Activated CD4-positive, alpha-beta T cell treated with anti-CD3 and anti-CD28 coated beads for 1 hour (primary cell): ENCODE data around the gene HLF.
"Not testable (repeated sequence)": the region's sequence is repeated elsewhere in the genome, so short reads cannot be mapped to it uniquely, and the experiment has no call there.

ENCODE experiments used
- DNase-seq: peaks from one replicate; pipeline ENCODE4 v3.0.0-alpha.2; 2020

Gene HLF

DNA sequence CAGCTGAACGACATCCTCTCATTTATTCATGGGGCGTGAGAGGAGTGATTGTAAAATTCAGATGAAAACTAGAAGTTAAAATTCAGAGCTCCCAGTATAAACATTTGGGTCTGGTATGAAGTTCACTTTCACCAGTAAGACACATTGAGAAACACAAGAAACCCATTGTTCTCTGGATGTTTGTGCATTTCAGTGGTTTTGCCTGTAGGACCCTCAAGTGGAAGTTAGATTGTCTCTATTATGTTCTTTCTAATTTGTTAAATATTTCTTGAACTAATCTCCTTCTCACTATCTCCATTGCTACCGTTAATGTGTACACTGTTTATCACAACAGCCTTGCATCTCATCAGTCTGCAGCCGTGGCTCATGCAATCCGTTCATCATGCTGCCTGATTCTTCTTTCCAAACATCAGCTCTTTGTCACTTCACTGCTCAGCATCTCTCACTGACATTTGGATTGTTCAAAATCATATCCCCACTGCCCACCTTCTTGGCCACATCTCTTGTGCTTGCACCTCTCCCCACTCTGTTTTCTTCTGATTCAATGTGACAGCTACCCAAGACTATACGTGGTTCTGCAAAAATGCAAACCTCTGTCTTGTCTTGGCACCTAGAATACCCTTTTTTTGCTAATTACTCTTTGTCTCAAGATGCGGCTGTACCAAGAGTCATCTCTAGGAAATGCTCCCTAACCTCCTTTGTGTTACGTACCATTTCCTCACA, 49.5 kb downstream of the HLF start:
- DNase-seq: no peak

DNA sequence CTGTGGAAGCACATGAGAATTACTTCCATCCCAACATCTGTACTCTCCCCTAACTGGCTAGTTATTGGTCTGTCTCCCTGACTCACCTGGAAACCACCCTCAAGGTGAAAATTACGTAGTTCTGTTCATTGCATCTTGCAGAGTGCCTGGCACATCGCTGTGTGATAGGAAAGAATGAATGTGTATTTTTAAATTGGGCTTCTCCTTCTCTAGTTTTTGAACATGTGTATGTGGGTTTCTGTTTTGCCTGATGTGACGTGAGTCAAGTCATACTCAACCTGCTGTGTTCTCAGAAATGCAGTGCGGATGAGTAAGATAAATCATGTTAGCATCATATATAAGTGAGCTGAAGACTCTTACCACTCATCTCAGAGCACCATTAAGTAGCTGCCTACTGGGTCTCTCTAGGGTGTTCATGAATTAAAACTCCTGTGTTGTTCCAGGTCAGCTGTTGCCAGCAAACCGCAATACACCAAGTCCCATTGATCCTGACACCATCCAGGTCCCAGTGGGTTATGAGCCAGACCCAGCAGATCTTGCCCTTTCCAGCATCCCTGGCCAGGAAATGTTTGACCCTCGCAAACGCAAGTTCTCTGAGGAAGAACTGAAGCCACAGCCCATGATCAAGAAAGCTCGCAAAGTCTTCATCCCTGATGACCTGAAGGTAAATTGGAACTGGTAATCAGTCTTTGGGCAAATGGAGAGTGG, 50.2 kb downstream of the HLF start:
- no peak for DNase-seq

DNA sequence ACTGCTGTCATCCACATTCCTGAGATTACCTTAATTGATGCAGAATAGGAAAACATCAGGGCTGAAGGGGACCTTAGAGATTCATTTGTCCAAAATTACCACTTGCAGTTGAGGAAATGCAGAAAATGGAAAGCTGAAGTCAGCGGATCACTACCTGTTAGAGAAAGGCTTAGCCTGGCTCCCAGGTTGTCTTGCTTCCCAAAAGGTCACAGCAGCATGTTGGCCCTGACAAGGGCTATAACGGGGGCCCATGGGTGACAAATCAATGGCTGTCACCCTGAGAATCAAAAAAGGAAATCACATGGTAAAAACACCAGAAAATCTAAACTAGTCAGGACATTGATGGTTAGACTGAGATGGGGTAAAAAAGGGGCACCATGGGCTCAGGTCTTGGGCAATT, 51.7 kb downstream of the HLF start:
- no peak for DNase-seq

DNA sequence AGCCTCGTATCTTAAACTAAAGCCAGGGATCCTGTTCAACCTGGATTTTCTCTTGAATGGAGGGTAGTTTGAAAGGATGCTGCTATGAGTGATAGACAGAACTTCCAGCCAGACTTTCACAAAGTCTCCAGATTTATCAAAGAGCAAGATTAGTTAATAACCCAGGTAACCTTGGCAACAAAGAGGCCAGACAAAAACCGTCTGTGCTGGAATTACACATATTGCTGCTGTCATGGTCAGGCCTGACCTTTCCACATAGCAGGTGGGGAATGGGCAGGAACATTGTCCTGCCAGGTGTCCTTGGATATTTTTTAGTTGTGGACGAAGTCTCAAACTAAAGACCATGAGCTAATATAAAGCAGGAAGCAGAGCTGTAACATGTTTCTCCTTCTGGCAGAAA, 52.5 kb downstream of the HLF start:
- DNase-seq: no peak

DNA sequence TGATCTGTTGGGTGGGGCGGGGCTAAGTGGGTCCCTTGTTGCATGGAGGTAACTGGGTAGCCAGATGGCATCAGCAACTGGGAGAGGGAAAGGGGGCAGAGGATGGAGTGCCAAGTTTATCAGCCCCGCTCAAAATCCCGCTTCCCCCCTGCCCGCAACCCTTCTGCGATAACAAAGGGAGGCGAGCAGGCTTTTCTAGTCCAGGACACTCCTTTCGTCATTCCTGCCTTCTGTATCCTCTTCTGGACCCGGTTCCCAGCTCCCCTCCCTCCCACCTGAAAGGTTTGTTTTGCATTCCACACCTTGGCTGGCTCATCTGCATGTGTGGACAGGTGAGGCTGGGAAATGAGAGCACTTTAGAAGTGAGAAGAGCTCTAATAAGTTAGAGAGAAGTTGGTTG, 53.3 kb downstream of the HLF start:
- no peak for DNase-seq

DNA sequence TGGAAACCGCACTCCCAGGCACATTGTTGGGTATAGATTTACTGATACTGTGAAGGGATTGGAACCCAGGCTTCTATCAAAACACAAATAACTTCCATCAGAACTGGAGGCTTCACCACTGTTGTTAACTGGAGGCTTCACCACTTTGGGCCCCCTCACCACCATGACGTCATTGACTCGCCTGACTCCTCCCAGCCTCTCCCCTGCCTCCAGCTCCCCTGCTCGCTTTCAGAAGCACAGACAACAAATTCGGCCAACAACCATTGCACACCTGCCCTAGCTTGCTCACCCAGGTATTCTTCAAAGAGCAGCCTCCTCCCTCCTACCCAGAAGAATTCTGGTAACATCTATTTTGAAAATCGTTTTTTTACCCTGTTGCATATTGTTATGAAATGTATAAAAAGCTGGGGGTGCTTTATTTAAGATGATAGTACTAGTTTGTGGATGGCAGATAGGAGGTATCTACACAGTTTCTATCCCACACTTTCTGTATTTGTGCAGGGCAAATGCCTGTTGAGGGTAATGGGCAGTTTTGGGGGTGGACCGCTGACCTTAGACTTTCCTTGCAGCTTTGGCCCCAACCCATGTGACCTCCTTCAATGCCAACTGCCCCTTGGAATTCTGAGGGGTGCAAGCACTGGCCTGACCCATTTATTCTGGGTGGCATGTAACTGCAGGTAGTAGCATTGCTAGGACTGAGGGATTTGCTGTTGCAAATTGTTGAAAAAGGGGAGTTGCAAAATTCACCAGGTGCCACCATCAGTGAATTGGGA, 54.1 kb downstream of the HLF start:
- DNase-seq: no peak

DNA sequence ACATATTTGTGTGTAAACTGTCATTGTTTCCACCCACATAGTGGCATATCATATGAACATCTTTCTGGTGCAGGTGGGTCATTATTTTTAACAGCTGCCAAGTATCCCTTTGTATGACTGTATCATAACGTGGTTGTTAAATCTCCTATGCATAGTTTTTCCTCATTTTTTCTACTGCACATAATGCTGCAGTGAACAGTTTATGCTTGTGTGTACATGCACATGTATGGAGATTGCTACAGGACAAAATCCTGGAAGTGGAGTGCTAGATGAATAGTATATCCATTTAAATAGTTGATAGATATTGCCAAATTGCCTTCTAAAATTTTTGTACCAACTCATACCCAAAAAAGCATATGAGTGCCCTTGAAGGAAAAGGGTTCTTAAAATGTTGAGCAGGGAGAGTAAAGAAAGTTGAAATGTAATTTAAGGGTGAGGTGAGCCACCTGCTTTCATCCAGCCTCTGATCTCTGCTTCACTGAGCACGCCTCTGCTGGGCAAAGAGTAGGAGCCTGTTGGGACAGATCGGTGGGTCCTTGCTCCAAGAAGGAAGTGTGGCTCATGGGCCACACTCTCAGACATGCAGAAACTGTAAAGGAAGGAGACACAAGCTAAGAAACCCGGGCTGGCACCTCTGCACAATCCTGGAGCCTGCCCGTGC, 55.3 kb downstream of the HLF start:
- DNase-seq: no peak

DNA sequence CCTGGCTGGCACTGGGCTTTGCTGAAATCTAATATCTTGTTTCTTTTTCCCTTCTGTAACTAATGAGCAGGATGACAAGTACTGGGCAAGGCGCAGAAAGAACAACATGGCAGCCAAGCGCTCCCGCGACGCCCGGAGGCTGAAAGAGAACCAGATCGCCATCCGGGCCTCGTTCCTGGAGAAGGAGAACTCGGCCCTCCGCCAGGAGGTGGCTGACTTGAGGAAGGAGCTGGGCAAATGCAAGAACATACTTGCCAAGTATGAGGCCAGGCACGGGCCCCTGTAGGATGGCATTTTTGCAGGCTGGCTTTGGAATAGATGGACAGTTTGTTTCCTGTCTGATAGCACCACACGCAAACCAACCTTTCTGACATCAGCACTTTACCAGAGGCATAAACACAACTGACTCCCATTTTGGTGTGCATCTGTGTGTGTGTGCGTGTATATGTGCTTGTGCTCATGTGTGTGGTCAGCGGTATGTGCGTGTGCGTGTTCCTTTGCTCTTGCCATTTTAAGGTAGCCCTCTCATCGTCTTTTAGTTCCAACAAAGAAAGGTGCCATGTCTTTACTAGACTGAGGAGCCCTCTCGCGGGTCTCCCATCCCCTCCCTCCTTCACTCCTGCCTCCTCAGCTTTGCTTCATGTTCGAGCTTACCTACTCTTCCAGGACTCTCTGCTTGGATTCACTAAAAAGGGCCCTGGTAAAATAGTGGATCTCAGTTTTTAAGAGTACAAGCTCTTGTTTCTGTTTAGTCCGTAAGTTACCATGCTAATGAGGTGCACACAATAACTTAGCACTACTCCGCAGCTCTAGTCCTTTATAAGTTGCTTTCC, 56.0 kb downstream of the HLF start:
- no peak for DNase-seq

DNA sequence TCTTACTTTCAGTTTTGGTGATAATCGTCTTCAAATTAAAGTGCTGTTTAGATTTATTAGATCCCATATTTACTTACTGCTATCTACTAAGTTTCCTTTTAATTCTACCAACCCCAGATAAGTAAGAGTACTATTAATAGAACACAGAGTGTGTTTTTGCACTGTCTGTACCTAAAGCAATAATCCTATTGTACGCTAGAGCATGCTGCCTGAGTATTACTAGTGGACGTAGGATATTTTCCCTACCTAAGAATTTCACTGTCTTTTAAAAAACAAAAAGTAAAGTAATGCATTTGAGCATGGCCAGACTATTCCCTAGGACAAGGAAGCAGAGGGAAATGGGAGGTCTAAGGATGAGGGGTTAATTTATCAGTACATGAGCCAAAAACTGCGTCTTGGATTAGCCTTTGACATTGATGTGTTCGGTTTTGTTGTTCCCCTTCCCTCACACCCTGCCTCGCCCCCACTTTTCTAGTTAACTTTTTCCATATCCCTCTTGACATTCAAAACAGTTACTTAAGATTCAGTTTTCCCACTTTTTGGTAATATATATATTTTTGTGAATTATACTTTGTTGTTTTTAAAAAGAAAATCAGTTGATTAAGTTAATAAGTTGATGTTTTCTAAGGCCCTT, 56.8 kb downstream of the HLF start:
- DNase-seq: no peak

DNA sequence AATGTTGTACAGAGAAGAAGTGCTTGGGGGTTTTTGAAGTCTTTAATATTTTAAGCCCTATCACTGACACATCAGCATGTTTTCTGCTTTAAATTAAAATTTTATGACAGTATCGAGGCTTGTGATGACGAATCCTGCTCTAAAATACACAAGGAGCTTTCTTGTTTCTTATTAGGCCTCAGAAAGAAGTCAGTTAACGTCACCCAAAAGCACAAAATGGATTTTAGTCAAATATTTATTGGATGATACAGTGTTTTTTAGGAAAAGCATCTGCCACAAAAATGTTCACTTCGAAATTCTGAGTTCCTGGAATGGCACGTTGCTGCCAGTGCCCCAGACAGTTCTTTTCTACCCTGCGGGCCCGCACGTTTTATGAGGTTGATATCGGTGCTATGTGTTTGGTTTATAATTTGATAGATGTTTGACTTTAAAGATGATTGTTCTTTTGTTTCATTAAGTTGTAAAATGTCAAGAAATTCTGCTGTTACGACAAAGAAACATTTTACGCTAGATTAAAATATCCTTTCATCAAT, 57.8 kb downstream of the HLF start:
- no peak for DNase-seq

DNA sequence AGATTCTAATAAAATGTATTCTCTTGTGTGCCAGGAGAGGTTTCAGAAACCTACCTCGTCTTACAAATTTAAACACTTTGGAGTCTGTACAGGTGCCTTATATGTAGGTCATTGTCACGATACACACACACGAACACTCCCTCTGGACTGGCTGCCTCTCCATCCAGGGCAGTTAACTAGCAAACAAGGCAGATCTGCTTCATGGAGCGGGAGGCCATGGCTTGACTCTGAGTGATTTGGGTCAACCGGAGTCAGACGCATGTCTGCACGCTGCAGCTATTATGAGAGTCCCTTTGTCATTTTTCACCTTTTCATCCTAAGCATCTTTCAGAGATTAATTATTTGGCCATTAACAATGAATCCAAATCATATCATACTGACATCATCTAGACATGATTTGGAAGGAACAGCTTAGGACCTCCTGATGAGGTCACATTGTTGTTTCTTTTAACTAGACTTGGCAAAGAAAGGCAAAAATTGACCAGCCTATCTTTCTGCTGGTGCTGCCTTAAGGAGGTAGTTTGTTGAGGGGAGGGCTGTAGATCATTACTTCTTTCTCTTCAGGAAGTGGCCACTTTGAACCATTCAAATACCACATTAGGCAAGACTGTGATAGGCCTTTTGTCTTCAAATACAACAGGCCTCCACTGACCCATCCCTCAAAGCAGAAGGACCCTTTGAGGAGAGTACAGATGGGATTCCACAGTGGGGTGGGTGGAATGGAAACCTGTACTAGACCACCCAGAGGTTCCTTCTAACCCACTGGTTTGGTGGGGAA, 58.9 kb downstream of the HLF start:
- no peak for DNase-seq

DNA sequence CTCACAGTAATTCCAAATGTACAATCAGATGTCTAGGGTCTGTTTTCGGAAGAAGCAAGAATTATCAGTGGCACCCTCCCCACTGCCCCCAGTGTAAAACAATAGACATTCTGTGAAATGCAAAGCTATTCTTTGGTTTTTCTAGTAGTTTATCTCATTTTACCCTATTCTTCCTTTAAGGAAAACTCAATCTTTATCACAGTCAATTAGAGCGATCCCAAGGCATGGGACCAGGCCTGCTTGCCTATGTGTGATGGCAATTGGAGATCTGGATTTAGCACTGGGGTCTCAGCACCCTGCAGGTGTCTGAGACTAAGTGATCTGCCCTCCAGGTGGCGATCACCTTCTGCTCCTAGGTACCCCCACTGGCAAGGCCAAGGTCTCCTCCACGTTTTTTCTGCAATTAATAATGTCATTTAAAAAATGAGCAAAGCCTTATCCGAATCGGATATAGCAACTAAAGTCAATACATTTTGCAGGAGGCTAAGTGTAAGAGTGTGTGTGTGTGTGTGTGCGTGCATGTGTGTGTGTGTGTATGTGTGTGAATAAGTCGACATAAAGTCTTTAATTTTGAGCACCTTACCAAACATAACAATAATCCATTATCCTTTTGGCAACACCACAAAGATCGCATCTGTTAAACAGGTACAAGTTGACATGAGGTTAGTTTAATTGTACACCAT, 59.7 kb downstream of the HLF start:
- no peak for DNase-seq

DNA sequence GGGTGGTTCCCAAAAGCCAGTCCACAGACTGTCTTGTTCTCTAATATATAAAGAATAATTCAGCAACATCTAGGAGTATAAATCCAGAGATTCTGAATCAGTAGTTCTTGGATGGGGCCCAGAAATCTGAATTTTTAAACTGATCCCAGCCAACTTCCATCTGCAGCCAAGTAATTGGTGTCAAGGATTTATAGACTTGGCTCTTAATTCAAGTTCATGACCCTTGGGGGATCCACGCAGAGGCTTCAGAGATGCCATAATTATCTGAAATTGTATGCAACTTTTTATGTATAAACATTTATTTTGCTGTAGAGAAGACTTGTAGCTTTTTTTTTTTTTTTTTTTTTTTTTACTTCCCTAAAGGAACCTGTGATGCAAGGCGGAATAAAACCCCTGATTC, 60.6 kb downstream of the HLF start:
- no peak for DNase-seq

DNA sequence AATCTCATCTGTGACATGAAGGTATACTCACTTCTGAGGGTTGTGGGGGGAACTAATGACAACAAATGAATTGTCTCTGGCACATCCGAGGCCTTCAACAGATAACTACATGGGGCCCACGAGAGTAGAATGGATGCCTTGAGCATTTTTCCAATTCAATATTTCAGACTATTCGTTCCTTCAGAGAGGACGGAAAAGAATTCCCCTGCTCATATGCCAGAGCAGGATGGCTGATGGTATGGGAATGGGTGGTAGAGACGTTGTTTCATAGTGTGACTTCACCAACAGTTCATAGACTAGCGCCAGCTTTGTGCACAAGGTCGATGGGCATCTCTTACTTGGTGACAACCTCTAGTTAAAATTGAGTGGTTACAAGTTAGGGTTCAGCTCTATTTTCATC, 61.3 kb downstream of the HLF start:
- DNase-seq: no peak

DNA sequence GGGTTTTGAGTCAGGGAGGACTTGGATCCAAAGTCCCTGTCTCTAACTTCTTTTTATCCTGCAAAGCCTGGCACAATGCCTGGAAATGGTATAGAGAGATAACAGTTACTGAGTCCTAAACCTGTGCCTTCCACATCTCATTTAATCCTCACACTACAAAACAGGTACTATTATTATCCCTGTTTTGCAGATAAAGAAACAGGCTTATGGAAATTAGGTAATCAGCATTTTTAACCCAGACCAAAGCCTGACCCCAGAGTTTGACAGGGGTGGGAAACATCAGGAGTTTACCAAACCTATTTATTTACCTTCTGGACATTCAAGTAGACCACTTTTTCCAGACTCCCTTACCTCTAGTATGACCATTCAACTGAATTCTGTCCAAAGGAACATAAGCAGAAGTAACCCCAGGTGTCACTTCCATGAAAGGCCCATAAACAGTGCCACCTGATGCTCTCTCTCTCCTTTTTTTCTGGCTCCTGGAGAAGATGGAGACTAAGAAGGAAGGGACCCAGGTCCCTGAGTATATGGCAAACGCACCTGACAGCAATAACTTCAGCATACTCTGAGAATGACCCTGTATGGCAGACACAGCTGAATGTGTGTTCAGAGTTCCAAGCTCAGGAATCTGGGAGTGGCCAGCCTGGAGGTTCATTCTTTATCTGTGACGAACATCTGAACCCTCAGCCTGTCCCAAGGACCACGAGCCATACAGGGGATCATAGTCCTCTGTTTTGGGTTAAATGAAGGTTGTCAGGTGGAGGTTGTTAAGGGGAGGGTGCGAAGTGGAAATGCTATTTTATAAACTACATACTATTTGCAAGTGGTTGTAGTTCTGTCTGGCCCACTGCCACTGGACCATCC, 62.7 kb downstream of the HLF start:
- DNase-seq: no peak

DNA sequence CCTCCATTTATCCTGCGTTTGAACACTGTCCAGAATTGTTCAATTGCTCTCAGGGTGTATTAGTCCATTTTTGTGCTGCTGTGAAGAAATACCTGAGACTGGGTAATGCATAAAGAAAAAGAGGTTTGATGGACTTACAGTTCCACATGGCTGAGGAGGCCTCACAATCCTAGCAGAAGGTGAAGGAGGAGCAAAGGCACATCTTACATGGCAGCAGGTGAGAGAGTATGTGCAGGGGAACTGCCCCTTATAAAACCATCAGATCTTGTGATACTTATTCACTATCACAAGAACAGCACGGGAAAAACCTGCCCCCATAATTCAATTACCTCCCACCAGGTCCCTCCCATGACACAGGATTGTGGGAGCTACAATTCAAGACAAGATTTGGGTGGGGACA, 63.8 kb downstream of the HLF start:
- not testable (repeated sequence) for DNase-seq

DNA sequence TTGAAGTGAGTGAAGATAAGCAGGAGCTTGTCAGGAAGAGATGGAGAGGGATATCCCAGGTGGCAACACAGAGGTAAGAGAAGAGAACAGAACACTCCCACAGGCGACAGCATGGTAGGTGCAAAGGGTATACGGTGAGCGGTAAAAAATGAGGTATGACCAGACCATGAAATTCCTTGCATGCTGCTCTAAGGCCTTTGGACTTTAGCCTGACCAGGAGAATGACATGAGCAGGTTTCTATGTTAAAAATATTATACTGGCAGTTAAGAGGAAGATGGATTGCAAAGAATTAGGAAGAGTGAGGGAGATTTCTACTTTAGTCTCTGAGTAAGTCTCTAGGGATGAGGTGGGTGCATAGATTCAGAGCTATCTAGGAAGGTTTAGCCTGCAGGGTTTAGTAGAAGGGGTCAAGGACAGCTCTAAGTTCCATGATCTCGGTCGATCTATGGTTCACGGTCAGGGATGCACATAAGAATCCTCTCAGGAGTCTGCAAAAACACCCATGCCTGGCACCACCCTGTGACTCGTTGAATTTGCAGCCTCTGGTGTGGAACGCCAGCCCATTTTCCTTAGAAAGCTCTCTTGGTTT, 65.7 kb downstream of the HLF start:
- DNase-seq: no peak

DNA sequence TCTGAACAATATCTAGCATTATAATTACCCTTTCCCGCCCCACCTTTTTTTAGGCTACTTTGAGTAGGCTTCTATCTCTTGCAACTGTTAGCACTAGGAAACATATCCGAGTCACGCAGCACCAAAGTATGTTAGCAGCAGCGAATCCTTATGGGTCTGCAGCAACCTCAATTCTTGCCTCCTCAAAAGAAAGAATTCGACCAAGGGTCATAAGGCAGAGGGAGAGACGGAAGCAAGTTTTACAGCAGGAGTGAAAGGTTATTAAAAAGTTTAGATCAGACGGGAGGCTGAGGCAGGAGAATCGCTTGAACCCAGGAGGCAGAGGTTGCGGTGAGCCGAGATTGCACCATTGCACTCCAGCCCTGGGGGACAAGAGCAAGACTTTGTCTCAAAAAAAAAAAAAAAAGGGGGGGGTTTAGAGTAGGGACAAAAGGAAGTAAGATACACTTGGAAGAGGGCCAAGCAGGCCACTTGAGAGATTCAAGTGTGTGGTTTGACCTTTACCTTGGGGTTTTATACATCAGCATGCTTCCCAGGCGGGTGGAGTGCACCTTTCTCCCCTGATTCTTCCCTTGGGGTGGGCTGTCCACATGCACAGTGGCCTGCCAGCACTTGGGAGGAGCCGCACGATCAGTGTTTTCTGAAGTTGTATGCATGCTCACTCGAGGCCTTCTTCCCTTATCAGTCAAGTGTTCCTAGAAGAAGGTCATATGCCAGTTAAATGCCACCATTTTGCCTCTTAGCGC, 67.7 kb downstream of the HLF start:
- DNase-seq: no peak
